H1 (cell line): ENCODE data around the gene MYO18A. TPM values are rescaled to one million over a fixed set of nuclear protein-coding genes. Genes with fewer than 3 reads are reported as not detected.

Experiments
- CBX8 ChIP-seq: fragments of 300-800, 300-1000 bp; sonication (generic); IDR thresholded peaks from 2 replicates; pipeline ENCODE4 v1.7.1; 2016; ENCODE audit warnings: low read depth, low read length, borderline replicate concordance
- TBP ChIP-seq: IDR thresholded peaks from 2 replicates; pipeline ENCODE4 v1.6.1; 2011; ENCODE audit warnings: low read depth, low read length, improper control_type of control experiment
- polyA plus RNA-seq, 7 experiments: library from polyadenylated mRNA; depleted of rRNA in 3 of 7; stranded (reverse) in 5 of 7; unstranded in 2 of 7; fragments of >200 nt in 5 of 7; fragments of 200-250 nt in 2 of 7; gene quantifications; 1 replicate in 5 of 7; 2 replicates in 1 of 7; 4 replicates in 1 of 7; pipeline versions ENCODE4 v1.2.1 to v1.2.3, GENCODE V29; 2011 to 2013; ENCODE audit warnings: missing spikeins in 2 of 7, mixed read lengths in 2 of 7
- total RNA-seq: library from RNA; stranded (reverse); fragmentation: NEBNext Ultra II Directional; extraction: Animal tissue kit (Norgen Biotek cat#: 25700); gene quantifications from 2 replicates; pipeline ENCODE4 v1.2.1, GENCODE V29; 2021

The MYO18A gene
- total and polyA plus RNA-seq, 2 of the 8 experiments (the other 6 are each of a cell fraction or from before 2014, with no cell fraction given), result 7.6 to 43.8 TPM

DNA sequence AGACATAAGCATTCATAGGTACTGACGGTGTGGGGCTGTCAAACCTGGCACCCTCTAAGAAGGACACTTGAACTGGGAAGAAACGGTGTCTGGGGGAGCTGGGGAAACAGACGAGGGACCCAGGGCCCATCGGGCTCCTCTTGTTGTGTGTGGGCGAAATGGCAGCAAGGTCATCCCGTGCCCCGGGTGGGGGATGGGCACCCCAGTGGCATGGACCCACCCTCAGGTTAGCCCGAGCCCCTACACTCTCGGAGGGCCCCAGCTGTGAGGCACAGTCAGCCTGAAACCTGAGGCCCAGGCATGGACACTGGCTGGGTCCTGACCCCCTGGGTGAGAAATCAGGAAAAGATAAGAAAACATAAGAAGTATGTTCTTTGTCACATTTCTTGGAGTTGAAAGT is 57.1 kb downstream of the MYO18A start (continued):
- no peak for TF ChIP-seq CBX8
- no peak for TF ChIP-seq TBP
